Adrenal gland (tissue), 5 donors: ENCODE measurements around the gene MAML3.
A peak's percentile ranks its signal among the peaks of the same experiment; 100 is the strongest.

ENCODE experiments used
- CTCF ChIP-seq, 6 experiments: fragments of 450-650 bp in 4 of 6; fragments of 200-600 bp in 2 of 6; sonication (generic) in 1 of 6; IDR thresholded peaks; 1 replicate in 5 of 6; 2 replicates in 1 of 6; pipeline versions ENCODE4 v1.5.1 to v1.8.0; 2016 to 2021; ENCODE audit warnings: antibody characterized with exemption in 6 of 6, mild to moderate bottlenecking in 2 of 6, moderate library complexity in 1 of 6
- POLR2A ChIP-seq, 2 donors: fragments of 450-650 bp; IDR thresholded peaks; one replicate each; pipeline ENCODE4 v1.6.1; 2017; ENCODE audit warnings: antibody characterized with exemption in 2 of 2, mild to moderate bottlenecking in 2 of 2, moderate library complexity in 1 of 2
- donor health status: DM: no; HTN: no; CAD: no.

- peak in 1 of 2 donors; percentile 23 for TF ChIP-seq POLR2A (IDR thresholded peaks at IDR 0.05)
- no peak for TF ChIP-seq CTCF (IDR thresholded peaks at IDR 0.05)
Measured at GRCh38 chr4:140095694-140096482, 58.1 kb downstream of the MAML3 start.
